ENCODE measurements around the gene TFF3.

- TF ChIP-seq POLR2A (IDR thresholded peaks at IDR 0.05) (no peak), CTCF (IDR thresholded peaks at IDR 0.05) (no peak), POLR2AphosphoS5 (IDR thresholded peaks at IDR 0.05) (no peak)
Observed at GRCh38 chr21:42358261-42358660, 43.1 kb upstream of the TFF3 start.

Data from transverse colon (tissue), 4 donors.